ENCODE data around the gene TJP3.

GRCh38 chr19:3760871-3761361, 52.7 kb downstream of the TJP3 start:
- TF ChIP-seq CTCF (IDR thresholded peaks at IDR 0.05) (no peak), POLR2A (IDR thresholded peaks at IDR 0.05) (no peak)
